ENCODE measurements around the gene ACKR3. TPM values are rescaled to one million over a fixed set of nuclear protein-coding genes. Genes with fewer than 3 reads are reported as not detected.

ACKR3 gene
- polyA plus RNA-seq, 3 donors from 2014 or later = 3.1 to 7.8 (median 5.9) TPM

- no peaks in the 10 kb centered on the region for H3K9me3 Mint-ChIP-seq
- H3K27ac Mint-ChIP-seq = no peak overlapping the region
- DNase-seq = no peak
- H3K4me3 Mint-ChIP-seq = no peak overlapping the region
- H3K4me1 Mint-ChIP-seq = peaks cover 28 to 29% of the 10 kb centered on the region in 2 donors
- H3K27me3 Mint-ChIP-seq (ENCODE audit: low read depth in 3 of 3) = peaks cover 0 to 3% (median 2%) of the 10 kb centered on the region in 3 donors
- H3K36me3 Mint-ChIP-seq = peaks cover 12 to 23% (median 14%) of the 10 kb centered on the region in 3 donors
These were observed 7.3 kb downstream of the ACKR3 start for GRCh38 chr2:236576953-236577352.

- Mint-ChIP-seq H3K27me3 (ENCODE audit: low read depth in 3 of 3) (peaks cover 0 to 3% (median 2%) of the 10 kb centered on the region in 3 donors), H3K36me3 (peaks cover 12 to 21% (median 14%) of the 10 kb centered on the region in 3 donors), H3K4me1 (peaks cover 26 to 28% of the 10 kb centered on the region in 2 donors), H3K9me3 (no peaks in the 10 kb centered on the region), H3K27ac (no peak overlapping the region), H3K4me3 (no peak overlapping the region)
- no peak for DNase-seq
These were observed 8.1 kb downstream of the ACKR3 start for GRCh38 chr2:236577481-236578410.

DNA sequence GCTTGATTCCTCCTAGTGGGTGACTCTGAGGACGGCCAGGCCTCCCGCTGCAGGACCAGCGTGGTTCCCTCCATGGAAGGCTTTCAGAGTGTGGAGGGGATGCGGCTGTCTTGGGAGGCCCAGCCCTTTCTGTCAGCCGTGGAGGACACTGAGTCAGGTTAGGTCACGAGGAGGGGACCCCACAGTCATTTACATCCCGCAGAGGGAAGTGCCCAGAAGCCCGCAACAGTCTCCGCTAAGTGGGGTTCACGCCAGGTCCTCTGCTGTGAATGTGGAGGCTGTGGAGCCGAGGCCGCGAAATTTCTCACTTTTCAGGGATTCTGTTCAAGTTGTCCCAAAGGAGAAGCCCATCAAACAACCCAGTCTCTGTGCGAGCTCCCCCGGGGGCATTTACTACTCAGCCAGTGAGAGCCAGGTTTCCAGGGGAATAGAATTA, 8.8 kb downstream of the ACKR3 start:
- Mint-ChIP-seq H3K27me3 (ENCODE audit: low read depth in 3 of 3) (peaks cover 0 to 3% (median 2%) of the 10 kb centered on the region in 3 donors), H3K9me3 (no peaks in the 10 kb centered on the region), H3K4me3 (no peak overlapping the region), H3K36me3 (peaks cover 12 to 23% (median 18%) of the 10 kb centered on the region in 3 donors), H3K4me1 (peaks cover 26 to 28% of the 10 kb centered on the region in 2 donors), H3K27ac (no peak overlapping the region)
- no peak for DNase-seq

- DNase-seq = no peak
- Mint-ChIP-seq H3K4me1 (peaks cover 24 to 26% of the 10 kb centered on the region in 2 donors), H3K27me3 (ENCODE audit: low read depth in 3 of 3) (peaks cover 0 to 3% (median 2%) of the 10 kb centered on the region in 3 donors), H3K27ac (no peak overlapping the region), H3K36me3 (peaks cover 12 to 23% (median 19%) of the 10 kb centered on the region in 3 donors), H3K4me3 (no peak overlapping the region), H3K9me3 (no peaks in the 10 kb centered on the region)
These were observed 9.6 kb downstream of the ACKR3 start for GRCh38 chr2:236579048-236579745.

- H3K27me3 Mint-ChIP-seq (ENCODE audit: low read depth in 3 of 3) = peaks cover 0 to 3% (median 2%) of the 10 kb centered on the region in 3 donors
- H3K27ac Mint-ChIP-seq = peak overlapping the region in 1 of 6 donors; percentile 21
- H3K4me3 Mint-ChIP-seq = no peak overlapping the region
- peaks cover 13 to 23% (median 19%) of the 10 kb centered on the region in 3 donors for H3K36me3 Mint-ChIP-seq
- DNase-seq = no peak
- H3K9me3 Mint-ChIP-seq = no peaks in the 10 kb centered on the region
- peaks cover 20 to 26% of the 10 kb centered on the region in 2 donors for H3K4me1 Mint-ChIP-seq
These were observed 10.2 kb downstream of the ACKR3 start for GRCh38 chr2:236579746-236580315.

- H3K27me3 Mint-ChIP-seq (ENCODE audit: low read depth in 3 of 3) = peaks cover 0 to 3% (median 2%) of the 10 kb centered on the region in 3 donors
- H3K4me1 Mint-ChIP-seq = peaks cover 20 to 26% of the 10 kb centered on the region in 2 donors
- H3K4me3 Mint-ChIP-seq = no peak overlapping the region
- no peak for DNase-seq
- peaks cover 17 to 23% (median 19%) of the 10 kb centered on the region in 3 donors for H3K36me3 Mint-ChIP-seq
- H3K27ac Mint-ChIP-seq = peak overlapping the region in 1 of 6 donors; percentile 71
- H3K9me3 Mint-ChIP-seq = no peaks in the 10 kb centered on the region
These were observed 11.2 kb downstream of the ACKR3 start for GRCh38 chr2:236580746-236581355.

- no peak overlapping the region for H3K27ac Mint-ChIP-seq
These were observed 11.9 kb downstream of the ACKR3 start for GRCh38 chr2:236581546-236581945.

GRCh38 chr2:236582968-236583367, 13.3 kb downstream of the ACKR3 start:
- peak overlapping the region in 1 of 6 donors; percentile 19 for H3K27ac Mint-ChIP-seq
- peaks cover 19 to 20% (median 19%) of the 10 kb centered on the region in 3 donors for H3K36me3 Mint-ChIP-seq
- peaks cover 0 to 2% (median 0%) of the 10 kb centered on the region in 3 donors for H3K27me3 Mint-ChIP-seq (ENCODE audit: low read depth in 3 of 3)
- H3K4me1 Mint-ChIP-seq = peaks cover 12 to 19% of the 10 kb centered on the region in 2 donors
- no peak for DNase-seq
- H3K9me3 Mint-ChIP-seq = no peaks in the 10 kb centered on the region
- H3K4me3 Mint-ChIP-seq = no peak overlapping the region

More at GRCh38 chr2:236581546-236581945, 11.9 kb downstream of the ACKR3 start:
- H3K4me1 Mint-ChIP-seq = peaks cover 17 to 21% of the 10 kb centered on the region in 2 donors
- H3K4me3 Mint-ChIP-seq = no peak overlapping the region
- no peaks in the 10 kb centered on the region for H3K9me3 Mint-ChIP-seq
- H3K27me3 Mint-ChIP-seq (ENCODE audit: low read depth in 3 of 3) = peaks cover 0 to 3% (median 2%) of the 10 kb centered on the region in 3 donors
- DNase-seq = no peak
- H3K36me3 Mint-ChIP-seq = peaks cover 17 to 23% (median 19%) of the 10 kb centered on the region in 3 donors

DNA sequence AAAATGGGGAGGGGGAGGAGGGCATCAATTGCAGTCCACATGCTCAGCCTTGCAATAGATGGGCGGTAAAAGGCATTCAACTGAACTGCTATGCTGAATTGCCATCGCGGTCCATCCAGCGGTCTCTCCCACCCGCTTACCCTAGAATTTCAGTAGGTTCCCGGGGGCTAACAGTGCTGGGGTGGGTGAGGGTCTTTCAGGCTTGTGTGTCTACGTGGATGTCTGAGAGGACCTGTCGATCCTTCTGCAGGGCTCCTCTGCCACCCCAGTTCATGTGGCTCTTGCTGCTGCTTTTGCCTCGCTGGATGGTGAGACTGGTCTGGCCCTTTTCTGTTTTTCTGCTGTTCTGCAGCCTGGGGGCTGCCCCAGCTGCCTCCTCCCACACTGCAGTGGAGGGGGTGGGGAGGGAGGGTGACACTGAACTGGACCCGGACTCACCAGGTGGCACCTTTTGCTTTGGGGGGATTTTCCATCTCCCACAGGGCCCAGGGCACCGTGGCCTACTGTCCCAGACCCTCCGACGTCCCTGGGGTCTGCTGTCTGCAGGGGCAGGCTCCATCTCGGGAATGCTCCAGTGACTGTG, 14.1 kb downstream of the ACKR3 start:
- Mint-ChIP-seq H3K4me1 (peaks cover 12 to 19% of the 10 kb centered on the region in 2 donors), H3K9me3 (no peaks in the 10 kb centered on the region), H3K27me3 (ENCODE audit: low read depth in 3 of 3) (peaks cover 0 to 2% (median 0%) of the 10 kb centered on the region in 3 donors), H3K27ac (no peak overlapping the region), H3K4me3 (no peak overlapping the region), H3K36me3 (peaks cover 19 to 20% (median 19%) of the 10 kb centered on the region in 3 donors)
- DNase-seq = no peak

GRCh38 chr2:236584521-236585384, 15.1 kb downstream of the ACKR3 start:
- H3K27ac Mint-ChIP-seq = peak overlapping the region in 1 of 6 donors; percentile 50
- H3K4me3 Mint-ChIP-seq = no peak overlapping the region
- no peak for DNase-seq
- peaks cover 0 to under 1% (median 0%) of the 10 kb centered on the region in 3 donors for H3K27me3 Mint-ChIP-seq (ENCODE audit: low read depth in 3 of 3)
- H3K9me3 Mint-ChIP-seq = no peaks in the 10 kb centered on the region
- H3K36me3 Mint-ChIP-seq = peaks cover 19 to 20% (median 19%) of the 10 kb centered on the region in 3 donors
- H3K4me1 Mint-ChIP-seq = peaks cover 11 to 12% of the 10 kb centered on the region in 2 donors

DNA sequence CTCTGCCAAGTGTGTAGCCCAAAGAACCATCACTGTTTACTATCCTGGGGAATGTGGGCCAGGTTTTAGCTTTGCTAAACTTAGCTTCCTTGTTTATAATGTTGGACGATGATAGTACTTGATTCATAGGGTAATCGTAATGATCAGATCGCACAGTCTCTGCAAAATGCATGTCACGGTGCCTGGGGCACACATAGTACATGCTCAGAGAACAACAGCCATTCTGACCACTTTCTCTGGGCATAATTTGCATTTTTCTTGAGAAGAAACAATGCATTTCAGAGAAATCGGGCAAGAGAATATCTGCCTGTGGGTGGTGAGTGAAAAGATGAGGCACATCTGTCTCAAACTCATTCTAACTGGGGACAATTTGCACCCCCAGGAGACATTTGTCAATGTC, 16.3 kb downstream of the ACKR3 start:
- Mint-ChIP-seq H3K4me1 (peaks cover 1 to 3% of the 10 kb centered on the region in 2 donors), H3K27me3 (ENCODE audit: low read depth in 3 of 3) (no peaks in the 10 kb centered on the region), H3K36me3 (peaks cover 10 to 14% (median 11%) of the 10 kb centered on the region in 3 donors), H3K4me3 (no peak overlapping the region), H3K27ac (peak overlapping the region in 1 of 6 donors; percentile 13), H3K9me3 (no peaks in the 10 kb centered on the region)
- no peak for DNase-seq
